Stimulated activated CD4-positive, alpha-beta T cell treated with anti-CD3 and anti-CD28 coated beads, TNF-alpha, amount 100 ng/mL, for 48 hours (primary cell): ENCODE results near the gene NCDN.

Experiments
- DNase-seq, 3 donors: peaks; one replicate each; pipeline ENCODE4 v3.0.0-alpha.2; 2020; ENCODE audit warnings: low read depth in 3 of 3

The NCDN gene

DNA sequence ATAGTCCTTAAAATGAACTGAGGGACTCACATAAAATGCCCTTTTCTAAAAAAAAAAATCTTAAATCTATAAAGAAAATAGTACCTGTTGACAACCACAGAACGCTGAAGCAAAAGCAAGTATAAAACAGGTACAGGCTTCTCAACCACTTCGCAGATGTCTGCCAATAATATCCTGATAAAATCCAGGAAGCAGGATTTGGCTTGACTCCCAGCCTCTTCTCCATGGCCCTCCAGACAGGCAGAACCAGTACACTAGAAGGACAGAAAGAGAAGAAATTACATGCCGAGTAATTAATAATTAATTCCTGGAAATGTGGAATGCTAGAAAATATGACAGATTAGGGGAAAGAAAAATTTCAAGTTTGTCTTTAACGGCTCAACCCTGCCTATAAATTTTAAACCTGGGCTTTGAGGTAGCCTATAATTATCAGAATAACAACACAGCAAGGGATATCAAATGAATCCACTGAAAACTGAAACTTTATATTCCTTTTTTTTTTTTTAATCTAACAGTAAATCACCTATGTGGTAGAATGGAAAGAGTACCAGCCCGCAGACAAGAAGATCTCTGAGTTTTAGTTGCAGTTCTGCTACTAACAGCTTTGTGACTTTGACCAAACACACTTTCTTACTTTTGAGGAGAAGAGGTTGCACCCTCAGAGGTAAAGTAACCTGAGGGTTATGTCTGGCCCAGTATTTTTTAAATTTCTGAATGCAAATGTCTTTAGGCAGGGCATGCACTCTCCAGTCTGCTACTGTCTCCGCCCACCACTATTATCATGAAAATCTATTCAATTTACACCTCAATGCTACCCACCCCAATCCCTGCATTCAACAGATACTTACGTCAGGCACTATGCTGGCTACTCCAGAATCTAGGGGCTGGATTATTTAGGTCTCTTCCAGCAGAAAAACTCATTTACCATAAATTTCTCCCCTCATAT lies 3.1 kb upstream of the NCDN start:
- no peak for DNase-seq

DNA sequence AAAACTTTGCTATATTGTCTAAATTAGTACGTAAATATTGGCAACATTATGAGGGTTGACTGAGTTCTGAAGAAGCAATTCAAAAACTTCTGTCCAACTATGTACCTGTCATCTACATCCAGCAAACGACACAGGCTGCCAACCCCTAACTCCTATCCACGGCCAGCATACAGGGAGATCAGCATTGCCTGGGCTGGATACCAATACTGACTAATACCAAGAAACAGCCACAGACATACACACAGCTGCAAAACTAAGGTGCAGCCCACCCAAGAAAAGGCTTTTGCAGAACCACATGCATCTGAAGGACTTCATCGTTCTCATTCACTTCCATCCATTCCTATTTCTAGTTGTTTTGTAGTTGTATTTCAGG lies 2.4 kb upstream of the NCDN start:
- DNase-seq = no peak

DNA sequence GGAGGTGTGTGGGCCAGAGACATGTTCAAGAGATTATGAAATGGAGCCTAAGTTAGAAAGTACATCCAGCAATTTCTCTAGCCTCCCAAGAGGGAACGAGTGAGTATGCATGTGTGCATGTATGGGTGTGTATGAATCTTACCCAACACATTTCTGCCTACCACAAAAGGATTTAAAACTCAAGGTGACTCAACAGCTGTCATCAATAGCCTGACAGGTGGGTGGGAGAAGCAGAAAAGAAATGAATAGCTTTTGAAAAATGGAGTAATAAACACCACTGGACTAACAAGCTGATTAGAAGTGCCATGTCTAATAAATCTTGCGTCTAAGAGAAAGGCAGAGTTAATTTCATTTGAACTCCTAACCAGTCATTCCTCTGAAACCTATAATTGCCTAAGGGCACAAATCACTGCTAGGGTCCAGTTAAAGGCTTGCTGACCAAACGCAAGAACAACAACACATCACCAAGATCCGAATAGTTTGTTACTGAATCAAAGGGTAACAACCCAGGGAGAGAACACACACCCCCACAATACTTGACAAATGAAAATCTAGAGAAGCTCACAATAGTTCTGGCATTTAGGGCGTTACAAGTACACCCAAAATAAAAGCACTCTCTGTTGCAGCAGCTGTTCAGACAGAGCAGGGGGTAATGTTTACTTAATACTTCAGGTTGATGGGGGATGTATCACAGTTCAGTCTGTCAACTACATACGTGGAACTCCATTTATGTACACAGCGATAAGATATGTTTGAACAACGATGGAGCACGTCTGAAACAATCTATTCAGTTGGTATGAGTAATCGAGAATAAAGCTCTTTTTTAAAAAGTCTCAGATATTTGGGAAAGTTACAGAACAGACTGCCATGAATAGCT lies 1.8 kb upstream of the NCDN start:
- no peak for DNase-seq

DNA sequence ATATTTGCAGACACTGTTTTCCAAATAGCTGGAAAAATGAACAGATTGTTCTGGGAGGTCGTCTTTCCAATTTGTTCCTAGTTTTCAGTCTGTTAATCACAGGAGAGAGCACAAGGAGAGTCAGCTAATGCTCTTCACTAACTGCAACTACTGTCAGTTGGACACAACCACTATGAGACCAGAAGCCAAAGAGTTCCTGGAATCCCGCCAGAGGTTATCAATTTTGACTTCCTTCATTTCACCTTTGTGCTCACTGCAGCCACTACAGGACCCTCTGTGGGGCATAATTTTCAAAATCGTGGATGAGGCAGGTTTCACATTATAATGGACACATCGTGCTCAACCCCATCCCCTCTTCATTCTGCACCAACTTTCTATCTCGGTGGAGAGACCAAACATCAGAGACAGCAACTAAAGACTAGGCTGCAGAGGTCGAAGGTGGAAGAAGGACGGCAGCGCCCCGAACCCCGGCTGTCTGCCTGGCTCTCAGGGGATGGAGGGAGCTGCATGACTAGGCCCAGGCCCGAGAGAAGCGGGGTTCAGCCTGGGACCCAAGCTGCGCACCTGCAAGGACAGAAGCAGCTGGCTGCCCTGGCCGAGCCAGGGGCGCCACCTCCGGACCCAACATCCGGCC lies 998 bp upstream of the NCDN start:
- DNase-seq = no peak

DNA sequence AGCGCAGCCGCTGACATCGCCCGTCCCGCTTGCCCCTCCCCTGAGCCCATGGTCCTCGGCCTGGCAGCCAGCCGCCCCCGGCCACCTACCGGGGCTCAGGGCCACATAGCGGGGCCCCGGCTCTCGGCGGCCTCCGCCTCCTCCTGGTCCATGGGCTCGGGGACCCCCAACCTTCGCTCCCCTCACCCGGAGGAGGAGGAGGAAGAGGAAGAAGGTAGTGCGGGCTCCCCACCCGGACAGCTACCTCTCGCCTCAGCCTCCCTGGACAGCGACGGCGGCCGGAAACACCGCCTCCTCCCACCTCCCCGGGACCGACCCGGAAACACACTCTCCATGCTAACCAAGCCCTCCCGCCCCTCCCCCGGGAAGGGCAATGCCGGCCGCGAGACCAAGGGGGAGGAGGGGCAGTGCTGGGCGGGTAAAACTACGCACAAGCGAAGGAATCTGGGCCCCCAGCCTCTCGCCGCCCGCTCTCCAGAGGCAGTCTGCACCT lies 435 bp upstream of the NCDN start, which contains the start of gene KIAA0319L:
KIAA0319L (minus strand) TSS at position 286 of the 493 bp plus-strand sequence. CDS start 2,912 bp downstream, outside the sequence.
- DNase-seq = peak in 2 of 3 donors; percentile 45 to 46

DNA sequence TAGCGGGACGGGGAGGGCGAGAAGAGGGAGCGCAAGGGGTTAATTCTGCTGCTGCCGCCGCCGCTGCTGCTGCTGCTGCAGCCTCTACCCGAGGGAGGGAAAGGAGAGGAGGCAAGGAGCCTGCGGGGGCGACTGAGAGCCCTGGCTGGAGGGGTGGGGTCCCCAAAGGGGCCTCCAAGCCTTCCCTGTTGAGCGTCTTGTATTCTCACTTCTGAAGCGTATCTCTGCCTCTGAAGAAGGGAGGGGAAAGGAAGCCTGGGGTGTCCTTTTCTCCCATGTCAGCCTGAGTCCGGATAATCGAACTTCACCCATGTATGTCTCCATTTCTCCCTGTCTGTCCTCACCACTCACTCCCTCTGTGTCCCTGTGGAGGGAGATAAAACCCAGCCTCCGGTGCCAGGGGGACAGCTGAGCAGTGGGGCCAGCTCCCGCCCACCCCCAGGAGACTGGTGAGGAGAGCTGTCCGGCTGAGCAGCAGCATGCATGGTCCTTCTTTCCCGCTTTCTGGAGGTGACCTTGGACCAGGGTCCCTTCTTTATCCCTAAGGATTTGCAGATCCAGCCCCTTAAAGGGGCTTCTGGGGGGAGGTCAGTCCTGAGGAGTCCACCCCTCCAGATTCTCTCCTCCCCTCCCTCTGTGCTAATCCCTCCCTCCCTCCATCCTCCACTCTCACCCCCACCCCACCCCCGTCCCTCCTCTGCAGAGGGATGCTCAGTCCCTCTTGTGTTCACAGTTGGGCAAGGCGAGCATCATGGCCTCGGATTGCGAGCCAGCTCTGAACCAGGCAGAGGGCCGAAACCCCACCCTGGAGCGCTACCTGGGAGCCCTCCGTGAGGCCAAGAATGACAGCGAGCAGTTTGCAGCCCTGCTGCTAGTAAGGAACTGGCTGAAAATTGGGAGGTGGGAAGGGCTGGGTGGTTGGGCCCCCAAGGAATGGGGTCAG lies 1.0 kb downstream of the NCDN start:
- no peak for DNase-seq

DNA sequence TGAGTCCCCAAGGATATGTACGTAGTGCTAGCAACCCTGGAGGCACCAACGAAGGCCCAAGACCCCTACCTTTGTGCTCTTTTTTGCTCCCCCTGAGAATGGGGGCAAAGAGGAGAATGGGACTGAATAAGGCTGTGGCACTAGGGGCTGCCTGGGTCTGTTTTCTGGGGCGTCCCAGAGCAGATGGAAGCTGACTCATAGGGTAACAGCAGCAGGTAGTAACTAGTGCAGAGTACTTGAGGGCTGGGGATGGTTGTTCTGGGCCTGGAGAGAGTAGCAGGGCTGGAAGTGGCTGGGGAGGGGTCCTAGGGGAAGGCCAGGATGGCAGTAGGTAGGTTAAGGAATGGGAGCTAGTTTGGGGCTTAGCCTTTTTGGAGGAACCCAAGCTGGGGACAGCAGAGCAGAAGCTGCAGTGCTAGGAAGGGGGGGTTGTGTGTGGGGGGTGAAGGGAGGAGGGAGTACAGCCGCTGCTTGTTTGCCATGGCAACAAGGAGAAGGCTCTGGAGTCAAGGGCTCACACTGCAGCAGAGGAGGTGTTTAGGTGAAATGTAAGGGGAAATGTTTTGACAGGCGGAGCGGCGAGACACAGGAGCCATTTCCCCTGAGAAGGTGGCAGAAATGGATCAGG lies 1.8 kb downstream of the NCDN start:
- DNase-seq = no peak

DNA sequence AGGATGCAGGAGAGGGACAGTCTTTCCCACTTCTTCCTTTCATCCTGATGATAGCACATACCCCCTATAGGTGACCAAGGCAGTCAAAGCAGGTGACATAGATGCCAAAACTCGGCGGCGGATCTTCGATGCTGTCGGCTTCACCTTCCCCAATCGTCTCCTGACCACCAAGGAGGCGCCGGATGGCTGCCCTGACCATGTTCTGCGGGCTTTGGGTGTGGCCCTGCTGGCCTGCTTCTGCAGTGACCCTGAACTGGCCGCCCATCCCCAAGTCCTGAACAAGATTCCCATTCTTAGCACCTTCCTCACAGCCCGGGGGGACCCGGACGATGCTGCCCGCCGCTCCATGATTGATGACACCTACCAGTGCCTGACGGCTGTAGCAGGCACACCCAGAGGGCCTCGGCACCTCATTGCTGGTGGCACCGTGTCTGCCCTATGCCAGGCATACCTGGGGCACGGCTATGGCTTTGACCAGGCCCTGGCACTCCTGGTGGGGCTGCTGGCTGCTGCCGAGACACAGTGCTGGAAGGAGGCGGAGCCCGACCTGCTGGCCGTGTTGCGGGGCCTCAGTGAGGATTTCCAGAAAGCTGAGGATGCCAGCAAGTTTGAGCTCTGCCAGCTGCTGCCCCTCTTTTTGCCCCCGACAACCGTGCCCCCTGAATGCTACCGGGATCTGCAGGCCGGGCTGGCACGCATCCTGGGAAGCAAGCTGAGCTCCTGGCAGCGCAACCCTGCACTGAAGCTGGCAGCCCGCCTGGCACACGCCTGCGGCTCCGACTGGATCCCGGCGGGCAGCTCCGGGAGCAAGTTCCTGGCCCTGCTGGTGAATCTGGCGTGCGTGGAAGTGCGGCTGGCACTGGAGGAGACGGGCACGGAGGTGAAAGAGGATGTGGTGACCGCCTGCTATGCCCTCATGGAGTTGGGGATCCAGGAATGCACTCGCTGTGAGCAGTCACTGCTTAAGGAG lies 2.9 kb downstream of the NCDN start:
- DNase-seq = no peak

DNA sequence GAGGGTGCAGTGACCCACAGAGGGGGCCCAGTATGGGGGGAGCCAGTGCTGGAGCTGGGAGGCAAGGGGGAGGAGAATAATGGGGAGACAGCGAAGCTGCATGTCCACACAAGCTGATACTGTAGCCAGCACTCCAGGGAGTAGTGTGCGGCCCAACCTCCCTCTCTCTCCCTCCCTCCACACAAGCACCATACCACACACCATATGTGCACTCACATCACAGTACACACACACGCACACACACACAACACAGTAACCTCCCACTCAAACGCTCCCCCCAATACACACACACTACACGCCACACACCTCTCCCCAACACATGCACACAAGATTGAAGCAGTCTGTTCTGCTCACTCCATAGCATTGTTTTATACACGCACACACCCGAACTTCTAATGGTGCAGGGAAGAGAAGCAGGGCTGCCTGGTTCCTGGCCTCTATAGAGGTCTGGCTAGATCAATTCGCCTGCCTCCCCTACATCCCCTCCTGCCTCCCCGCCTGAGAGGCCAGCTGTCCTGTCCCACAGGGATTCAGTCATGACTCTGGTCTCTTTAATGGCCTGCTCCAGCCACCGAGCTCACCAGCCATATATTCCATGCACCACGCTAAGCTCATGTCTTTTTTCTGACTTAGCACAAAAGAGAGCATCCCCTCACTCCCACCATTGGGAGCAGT lies 3.8 kb downstream of the NCDN start:
- no peak for DNase-seq

DNA sequence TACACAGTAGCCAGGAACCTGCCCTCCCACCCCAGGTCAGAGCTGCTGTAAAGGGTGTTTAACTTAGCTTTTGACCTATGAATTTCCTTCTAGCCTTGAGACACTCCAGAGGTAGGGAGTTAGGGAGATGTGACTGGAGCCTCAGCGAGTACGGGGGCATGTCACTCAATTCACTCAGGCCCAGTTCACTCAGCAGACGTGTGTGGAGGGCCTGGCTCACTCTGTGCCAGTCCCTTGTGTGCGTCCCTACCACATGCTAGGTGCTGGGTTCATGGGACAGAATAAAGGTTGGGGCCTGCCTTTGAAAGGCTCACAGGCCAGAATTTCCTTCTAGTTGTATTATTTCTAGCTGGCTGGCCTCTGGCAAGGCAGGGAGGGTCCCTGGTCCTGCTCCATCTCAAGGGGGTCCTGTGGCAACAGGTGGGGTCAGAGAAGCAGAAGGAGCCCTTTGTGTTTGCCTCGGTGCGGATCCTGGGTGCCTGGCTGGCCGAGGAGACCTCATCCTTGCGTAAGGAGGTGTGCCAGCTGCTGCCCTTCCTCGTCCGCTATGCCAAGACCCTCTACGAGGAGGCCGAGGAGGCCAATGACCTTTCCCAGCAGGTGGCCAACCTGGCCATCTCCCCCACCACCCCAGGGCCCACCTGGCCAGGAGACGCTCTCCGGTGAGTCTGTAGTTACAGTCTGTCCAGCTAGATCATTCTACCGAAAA lies 4.5 kb downstream of the NCDN start:
- DNase-seq = no peak

DNA sequence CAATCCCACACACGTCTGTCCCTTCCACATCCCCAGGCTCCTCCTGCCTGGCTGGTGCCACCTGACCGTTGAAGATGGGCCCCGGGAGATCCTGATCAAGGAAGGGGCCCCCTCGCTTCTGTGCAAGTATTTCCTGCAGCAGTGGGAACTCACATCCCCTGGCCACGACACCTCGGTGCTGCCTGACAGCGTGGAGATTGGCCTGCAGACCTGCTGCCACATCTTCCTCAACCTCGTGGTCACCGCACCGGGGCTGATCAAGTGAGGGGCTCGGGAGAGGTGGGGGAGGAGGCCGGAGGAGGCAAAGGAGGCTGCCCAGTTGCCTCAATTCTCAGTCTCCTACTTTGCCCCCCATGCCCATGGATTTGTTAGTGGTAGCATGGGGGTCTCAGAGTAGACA lies 5.6 kb downstream of the NCDN start:
- no peak for DNase-seq

DNA sequence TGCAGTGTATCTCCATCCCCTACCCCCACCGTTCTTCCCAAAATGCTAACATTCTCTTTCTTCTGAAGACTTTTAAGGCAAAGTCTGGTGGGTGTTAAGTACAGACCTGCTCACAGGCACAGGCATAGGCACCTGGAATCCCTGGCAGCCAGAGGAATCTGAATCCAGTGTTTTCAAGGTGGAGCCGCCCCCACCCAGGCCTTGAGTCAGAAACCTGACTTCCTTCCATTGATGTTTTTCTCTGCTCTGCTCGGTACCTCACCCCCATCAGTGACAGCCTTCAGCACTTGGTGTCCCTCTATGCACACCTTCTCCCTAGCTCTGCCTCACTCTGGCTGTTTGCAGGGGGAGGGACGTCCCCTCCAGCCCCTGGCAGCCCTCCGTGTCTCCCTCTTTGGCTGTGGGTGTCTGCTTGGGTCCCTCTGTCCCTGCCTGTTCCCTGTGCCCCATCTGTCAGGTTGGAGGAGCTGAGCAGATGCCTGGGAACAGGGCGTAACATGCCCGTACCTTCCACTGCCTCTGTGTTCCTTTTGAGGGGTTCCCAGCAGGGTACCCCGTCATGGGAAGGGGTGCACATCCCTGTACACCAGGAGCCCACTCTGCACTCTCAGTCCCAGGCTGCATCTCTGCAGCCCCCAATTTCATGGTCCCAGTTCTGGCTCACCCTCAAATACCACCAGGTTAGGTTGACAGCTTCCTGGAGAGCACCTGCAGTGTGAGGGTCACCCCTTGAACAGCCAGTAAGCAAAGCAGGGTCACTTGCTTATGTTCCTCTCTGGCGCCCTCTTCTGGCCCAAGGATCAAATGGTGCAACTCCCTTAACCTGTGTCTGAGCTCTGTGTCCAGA lies 6.7 kb downstream of the NCDN start:
- peak; percentile 64 to 76 (median 73) for DNase-seq

DNA sequence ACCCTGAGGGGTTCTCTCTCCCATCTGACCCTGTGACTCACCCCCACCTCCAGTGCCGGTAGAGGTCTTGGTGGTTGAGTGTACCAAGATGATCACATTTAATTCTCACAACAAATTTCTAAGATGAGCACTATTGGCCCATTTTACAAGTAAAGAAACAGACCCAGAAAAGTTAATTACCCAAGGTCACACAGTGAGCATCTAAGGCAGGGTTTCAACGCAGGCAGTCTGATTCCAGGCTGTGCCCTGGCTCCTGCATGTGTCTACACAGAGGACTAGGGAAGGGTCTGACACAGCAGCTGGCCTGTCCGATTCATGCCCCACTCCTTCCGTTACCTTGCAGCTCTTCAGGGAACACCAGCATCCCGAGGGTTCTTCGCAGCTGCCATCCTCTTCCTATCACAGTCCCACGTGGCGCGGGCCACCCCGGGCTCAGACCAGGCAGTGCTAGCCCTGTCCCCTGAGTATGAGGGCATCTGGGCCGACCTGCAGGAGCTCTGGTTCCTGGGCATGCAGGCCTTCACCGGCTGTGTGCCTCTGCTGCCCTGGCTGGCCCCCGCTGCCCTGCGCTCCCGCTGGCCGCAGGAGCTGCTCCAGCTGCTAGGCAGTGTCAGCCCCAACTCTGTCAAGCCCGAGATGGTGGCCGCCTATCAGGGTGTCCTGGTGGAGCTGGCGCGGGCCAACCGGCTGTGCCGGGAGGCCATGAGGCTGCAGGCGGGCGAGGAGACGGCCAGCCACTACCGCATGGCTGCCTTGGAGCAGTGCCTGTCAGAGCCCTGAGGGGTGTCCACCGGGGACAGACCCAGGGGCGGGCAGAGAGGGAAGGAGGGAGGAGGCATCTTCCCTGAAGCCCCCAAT lies 7.5 kb downstream of the NCDN start:
- no peak for DNase-seq

DNA sequence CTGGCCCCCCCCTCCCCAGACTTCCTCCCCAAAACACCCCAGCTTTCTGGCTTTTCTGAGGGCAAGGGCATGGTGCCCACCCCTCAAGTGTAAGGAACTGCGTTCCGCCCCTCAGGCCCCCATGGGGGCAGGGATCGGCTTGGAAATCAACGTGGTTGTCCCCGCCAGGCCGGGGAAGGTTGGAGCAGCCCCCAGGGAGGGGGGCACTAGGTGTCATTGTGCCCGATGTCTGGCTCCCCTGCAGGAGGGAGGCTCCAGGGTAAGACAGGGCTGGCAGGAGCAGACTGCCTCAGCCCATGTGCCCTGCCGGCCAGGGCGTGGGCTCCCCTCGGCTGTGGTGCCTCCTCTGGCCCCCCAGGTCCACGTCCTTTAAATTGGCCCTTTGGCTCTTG lies 8.1 kb downstream of the NCDN start:
- DNase-seq = no peak

DNA sequence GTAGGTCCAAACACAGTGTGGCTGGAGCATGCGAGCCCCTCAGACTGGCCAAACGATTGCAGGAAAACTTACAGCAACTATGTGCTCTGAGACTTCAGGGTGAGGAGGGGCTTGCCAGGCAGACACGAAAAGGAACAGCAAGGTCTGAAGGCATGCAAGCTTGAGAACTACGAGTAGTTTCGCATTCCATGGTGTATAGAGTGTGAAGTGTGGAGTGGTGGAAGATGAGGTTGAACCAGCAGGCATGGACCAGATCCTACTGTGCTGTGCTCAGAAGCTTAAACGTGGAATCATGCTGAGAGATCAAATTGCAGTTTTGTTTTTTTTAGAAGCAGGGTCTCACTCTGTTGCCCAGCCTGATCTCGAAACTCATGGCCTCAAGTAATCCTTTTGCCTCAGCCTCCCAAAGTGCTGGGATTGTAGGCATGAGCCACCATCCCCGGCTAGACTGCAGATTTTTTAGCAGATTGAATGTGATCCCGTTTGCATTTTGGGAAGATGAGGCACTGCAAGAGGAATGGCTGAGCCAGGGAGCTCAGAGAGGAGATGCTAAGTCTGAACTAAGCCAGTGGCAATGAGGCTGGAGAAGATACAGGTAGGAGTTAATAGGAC lies 10.5 kb downstream of the NCDN start:
- no peak for DNase-seq

DNA sequence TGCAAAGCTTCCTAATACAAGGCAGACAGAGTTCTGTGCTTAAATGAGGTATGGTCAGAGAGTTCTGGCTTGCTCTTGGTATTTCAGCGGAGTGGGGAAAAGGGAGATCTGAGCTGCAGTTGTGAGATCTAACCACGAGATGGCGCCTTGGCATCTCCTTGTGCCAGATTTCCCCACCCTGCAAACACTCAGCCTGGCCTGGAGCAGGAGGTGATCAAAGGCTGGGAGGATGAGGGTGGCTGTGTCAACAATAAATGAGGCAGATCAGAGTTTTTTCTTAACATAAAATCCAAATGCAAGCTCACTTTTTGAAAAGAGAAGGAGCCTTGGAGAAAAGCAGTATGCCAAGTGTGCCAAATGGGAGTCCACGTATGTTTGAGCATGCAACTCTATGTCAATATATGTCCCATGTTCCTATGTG lies 11.4 kb downstream of the NCDN start:
- peak in 1 of 3 donors; percentile 45 for DNase-seq
